B cell (primary cell): ENCODE measurements around the gene ATP11A. TPM values are rescaled to one million over a fixed set of nuclear protein-coding genes. Genes with fewer than 3 reads are reported as not detected.

Experiments
- ATAC-seq: fragments of 200-7000 bp; cut with Tn5 transposase; one replicate; pipeline ENCODE4 v1.10.0; 2021; ENCODE audit warnings: low read depth, mild to moderate bottlenecking, moderate number of reproducible peaks, moderate library complexity
- CTCF ChIA-PET: fragments of 350-600 bp; sonication (Branson Sonifier 250); formaldehyde crosslinking; loops from one replicate; lab custom pipeline; 2021; ENCODE audit warnings: antibody characterized with exemption, inconsistent platforms; lab: Charles Lee
- POLR2A ChIA-PET: fragments of 350-600 bp; sonication (Branson Sonifier 250); formaldehyde crosslinking; loops from one replicate; lab custom pipeline; 2021; ENCODE audit warnings: antibody characterized with exemption; lab: Charles Lee
- DNase-seq: peaks from one replicate; pipeline ENCODE4 v3.0.0; 2013
- H2AFZ ChIP-seq: 2 replicates; pipeline ENCODE4 v1.6.1; 2012; ENCODE audit warnings: mild to moderate bottlenecking, low read depth, low read length; ENCODE audit not compliant: insufficient read depth, poor library complexity, severe bottlenecking
- H3K27ac ChIP-seq, 2 donors: 1 replicate in 1 of 2; 2 replicates in 1 of 2; pipeline ENCODE4 v1.5.1; 2012 to 2013; ENCODE audit warnings: low read length in 2 of 2, mild to moderate bottlenecking in 2 of 2, moderate library complexity in 1 of 2
- H3K27me3 ChIP-seq, 4 experiments: fragments of 200-600 bp in 1 of 4; sonication (generic) in 1 of 4; replicated peaks in 1 of 4; 1 replicate in 2 of 4; 2 replicates in 2 of 4; pipeline versions ENCODE4 v1.6.1 to v1.7.0; 2013 to 2016; ENCODE audit warnings: low read length in 3 of 4, mild to moderate bottlenecking in 2 of 4, mixed read lengths in 1 of 4, moderate library complexity in 1 of 4; ENCODE audit not compliant: insufficient read depth in 4 of 4, control insufficient read depth in 3 of 4; ENCODE audit errors: control extremely low read depth in 1 of 4
- H3K36me3 ChIP-seq, 2 experiments: replicated peaks in 1 of 2; 1 replicate in 1 of 2; 2 replicates in 1 of 2; pipeline versions ENCODE4 v1.6.1 to v1.7.1; 2013; ENCODE audit warnings: low read length in 1 of 2; ENCODE audit not compliant: insufficient read depth in 2 of 2, control insufficient read depth in 1 of 2; ENCODE audit errors: control extremely low read depth in 1 of 2, extremely low read depth in 1 of 2
- H3K4me1 ChIP-seq, 2 donors: fragments of 200-600 bp in 1 of 2; sonication (generic) in 1 of 2; 1 replicate in 1 of 2; 2 replicates in 1 of 2; pipeline versions ENCODE4 v1.5.1 to v1.6.1; 2013 to 2017; ENCODE audit warnings: low read length in 2 of 2; ENCODE audit not compliant: control insufficient read depth in 2 of 2, insufficient read depth in 2 of 2
- H3K4me2 ChIP-seq: replicated peaks from 2 replicates; pipeline ENCODE3; 2012; ENCODE audit warnings: mild to moderate bottlenecking, low read depth, low read length; ENCODE audit not compliant: poor library complexity, severe bottlenecking
- H3K4me3 ChIP-seq, 5 experiments: fragments of 200-600 bp in 1 of 5; sonication (generic) in 1 of 5; 1 replicate in 3 of 5; 2 replicates in 2 of 5; pipeline versions ENCODE4 v1.5.1 to v1.7.0; 2011 to 2016; ENCODE audit warnings: low read length in 4 of 5, mild to moderate bottlenecking in 4 of 5, low read depth in 2 of 5, control low read depth in 1 of 5, moderate library complexity in 1 of 5; ENCODE audit not compliant: insufficient read depth in 1 of 5; ENCODE audit errors: control extremely low read depth in 1 of 5, extremely low read depth in 1 of 5
- H3K79me2 ChIP-seq: fragments of 200-600 bp; sonication (generic); one replicate; pipeline ENCODE4 v1.6.0; 2016; ENCODE audit warnings: low read length; ENCODE audit not compliant: control insufficient read depth, insufficient read depth
- H3K9ac ChIP-seq: fragments of 200-600 bp; sonication (generic); 2 replicates; pipeline ENCODE4 v1.6.1; 2017; ENCODE audit warnings: mild to moderate bottlenecking, low read length, moderate library complexity
- H3K9me3 ChIP-seq, 3 donors: one replicate each; pipeline versions ENCODE4 v1.6.1 to v1.7.1; 2013; ENCODE audit warnings: low read length in 2 of 3; ENCODE audit not compliant: control insufficient read depth in 2 of 3, insufficient read depth in 1 of 3; ENCODE audit errors: control extremely low read depth in 1 of 3
- H4K20me1 ChIP-seq: 2 replicates; pipeline ENCODE4 v1.6.0; 2012; ENCODE audit warnings: mild to moderate bottlenecking, low read length; ENCODE audit not compliant: insufficient read depth, control insufficient read depth, poor library complexity, severe bottlenecking
- H3K27ac Mint-ChIP-seq: one replicate; pipeline ENCODE4 v1.8.0; 2021; ENCODE audit warnings: mixed read lengths
- H3K27me3 Mint-ChIP-seq: one replicate; pipeline ENCODE4 v1.8.0; 2021; ENCODE audit warnings: mixed read lengths
- H3K4me1 Mint-ChIP-seq: one replicate; pipeline ENCODE4 v1.8.0; 2021; ENCODE audit warnings: mixed read lengths
- H3K4me3 Mint-ChIP-seq: one replicate; pipeline ENCODE4 v1.8.0; 2021; ENCODE audit warnings: mixed read lengths
- H3K9me3 Mint-ChIP-seq: one replicate; pipeline ENCODE4 v1.8.0; 2022; ENCODE audit warnings: mixed read lengths; ENCODE audit not compliant: insufficient read depth
- CTCF ChIP-seq: fragments of 200-600 bp; IDR thresholded peaks from one replicate; pipeline ENCODE4 v1.8.0; 2022; ENCODE audit warnings: antibody characterized with exemption, mild to moderate bottlenecking
- EZH2 ChIP-seq: IDR thresholded peaks from 2 replicates; pipeline ENCODE4 v1.6.1; 2012; ENCODE audit warnings: borderline replicate concordance, low read depth, mild to moderate bottlenecking, moderate library complexity, low read length; ENCODE audit not compliant: insufficient read depth, poor library complexity, severe bottlenecking
- WGBS: methylation state at CpG from one replicate; pipeline ENCODE4 v1.1.5; 2013; ENCODE audit warnings: missing lambda C conversion rate; ENCODE audit not compliant: insufficient coverage; 5-methylcytosine and 5-hydroxymethylcytosine counted together
- intact Hi-C: fragments of 100-400 bp; cut with micrococcal nuclease; formaldehyde crosslinking; loops from one replicate; pipeline ENCODE4 v1.10.0; 2022
- polyA plus RNA-seq: library from polyadenylated mRNA; depleted of rRNA; stranded (reverse); fragments of >200 nt; gene quantifications from 2 replicates; pipeline ENCODE4 v1.2.3, GENCODE V29; 2012
- total RNA-seq, 2 donors: library from RNA; stranded (reverse); fragments of 120-200 nt in 1 of 2; gene quantifications; 1 replicate in 1 of 2; 2 replicates in 1 of 2; pipeline versions ENCODE4 v1.2.3 to v1.2.4, GENCODE V29; 2013 to 2022

ATP11A gene
- total and polyA plus RNA-seq, 2 donors (not counting 1 experiment from before 2014, with no cell fraction given), result 36.9 to 60.3 TPM

GRCh38 chr13:112692586-112692985 lies 2.7 kb downstream of the ATP11A start:
- no peak overlapping the region for H3K4me3 ChIP-seq
- H3K27me3 Mint-ChIP-seq, result peaks cover 6% of the 10 kb centered on the region
- TF ChIP-seq EZH2 (no peak), CTCF (no peak)
- H2AFZ ChIP-seq, result no peak overlapping the region
- H3K9me3 ChIP-seq, result no peaks in the 10 kb centered on the region
- peaks cover 22% of the 10 kb centered on the region for H3K79me2 ChIP-seq
- no peak overlapping the region for H3K27ac Mint-ChIP-seq
- H3K4me2 ChIP-seq, result no peak overlapping the region
- no peaks in the 10 kb centered on the region for H3K9me3 Mint-ChIP-seq
- H3K4me1 Mint-ChIP-seq, result peaks cover 48% of the 10 kb centered on the region
- H3K4me1 ChIP-seq, result peaks cover 16 to 29% of the 10 kb centered on the region in 2 donors
- CTCF ChIA-PET, result no interaction called here
- intact Hi-C loops, result loop anchor here (5.0 kb wide), 1 partner anchor 180 kb away; no protein-coding TSS in a partner anchor
- POLR2A ChIA-PET, result no interaction called here
- H3K27me3 ChIP-seq, result peaks cover 0 to 7% (median 0%) of the 10 kb centered on the region in 4 experiments
- peaks cover 8% of the 10 kb centered on the region for H4K20me1 ChIP-seq
- no peak overlapping the region for H3K9ac ChIP-seq
- DNase-seq, result no peak
- no peak for ATAC-seq
- peak overlapping the region; percentile 88 for H3K4me3 Mint-ChIP-seq
- no CpG with 5 or more reads among the region's 5 CpGs for WGBS
- no peak overlapping the region for H3K27ac ChIP-seq
- no peaks in the 10 kb centered on the region for H3K36me3 ChIP-seq

- H3K9me3 Mint-ChIP-seq, result no peaks in the 10 kb centered on the region
- H3K27ac Mint-ChIP-seq, result peak overlapping the region; percentile 42
- H3K4me1 Mint-ChIP-seq, result peaks cover 38% of the 10 kb centered on the region
- Histone ChIP-seq H3K4me1 (peaks cover 9 to 20% of the 10 kb centered on the region in 2 donors), H3K4me3 (no peak overlapping the region), H3K36me3 (no peaks in the 10 kb centered on the region), H4K20me1 (peaks cover 8% of the 10 kb centered on the region), H3K9me3 (no peaks in the 10 kb centered on the region), H2AFZ (no peak overlapping the region), H3K9ac (no peak overlapping the region), H3K79me2 (peaks cover 31% of the 10 kb centered on the region), H3K4me2 (no peak overlapping the region), H3K27ac (no peak overlapping the region), H3K27me3 (peaks cover 0 to 7% (median 0%) of the 10 kb centered on the region in 4 experiments)
- ATAC-seq (no peak), DNase-seq (peak; percentile 19)
- intact Hi-C loops, result loop anchor here (5.0 kb wide), 1 partner anchor 178 kb away; no protein-coding TSS in a partner anchor
- ChIA-PET CTCF (interaction anchor here (1.5 kb wide), 1 partner anchor 179 kb away, joined by 5 read pairs; no protein-coding TSS in a partner anchor), POLR2A (no interaction called here)
- 86% methylated on average over 13 of the region's 13 CpGs for WGBS
- no peak overlapping the region for H3K4me3 Mint-ChIP-seq
- peaks cover 6% of the 10 kb centered on the region for H3K27me3 Mint-ChIP-seq
- TF ChIP-seq CTCF (no peak), EZH2 (no peak)
Observed at GRCh38 chr13:112693831-112694497, 4.1 kb downstream of the ATP11A start.
